ENCODE data around the gene UBR1. TPM values are rescaled to one million over a fixed set of nuclear protein-coding genes. Genes with fewer than 3 reads are reported as not detected.

UBR1 gene
- total RNA-seq, 1 experiment from 2014 or later = 17.9 TPM

DNA sequence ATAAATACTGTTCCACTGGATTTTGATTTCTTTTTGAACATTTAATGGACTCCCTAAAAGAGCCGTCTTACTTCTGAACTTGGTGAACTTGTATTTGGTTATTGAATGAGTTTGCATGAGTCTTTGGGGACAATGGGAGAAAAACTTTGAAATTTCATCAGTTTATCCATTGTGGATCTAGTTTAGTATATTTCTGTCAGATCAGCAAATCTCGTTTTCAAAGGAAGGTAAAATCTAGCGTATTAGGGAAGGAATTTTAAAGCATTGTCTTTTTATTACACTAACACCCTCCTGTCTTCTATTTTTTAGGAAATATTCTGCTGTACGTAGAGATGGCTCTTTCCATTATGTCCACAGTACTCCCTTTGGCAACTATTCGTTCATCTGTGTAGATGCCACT, 40.3 kb upstream of the UBR1 start:
- no peaks in the 10 kb centered on the region for H3K9me3 ChIP-seq (ENCODE audit: control insufficient read depth in 1 of 2, insufficient read depth in 1 of 2, low read depth in 1 of 2, low read length in 2 of 2)
- no peak for DNase-seq (ENCODE audit: low read depth, low spot score)
- RAD21 ChIA-PET (ENCODE audit: low non-redundant PET in 1 of 2, low total read pairs in 2 of 2, uncharacterized antibody in 2 of 2, unreplicated experiment in 2 of 2) = no interaction called here
- no peak overlapping the region for H3K27ac ChIP-seq (ENCODE audit: low read depth, low read length)
- no peak overlapping the region for H3K9ac ChIP-seq (ENCODE audit: low read length)
- TF ChIP-seq ZNF274 (IDR thresholded peaks at IDR 0.05; ENCODE audit: low read depth, low read length) = no peak
- no peak for TF ChIP-seq EGR1 (IDR thresholded peaks at IDR 0.05; ENCODE audit: low read depth)
- TF ChIP-seq, protein P1, sequence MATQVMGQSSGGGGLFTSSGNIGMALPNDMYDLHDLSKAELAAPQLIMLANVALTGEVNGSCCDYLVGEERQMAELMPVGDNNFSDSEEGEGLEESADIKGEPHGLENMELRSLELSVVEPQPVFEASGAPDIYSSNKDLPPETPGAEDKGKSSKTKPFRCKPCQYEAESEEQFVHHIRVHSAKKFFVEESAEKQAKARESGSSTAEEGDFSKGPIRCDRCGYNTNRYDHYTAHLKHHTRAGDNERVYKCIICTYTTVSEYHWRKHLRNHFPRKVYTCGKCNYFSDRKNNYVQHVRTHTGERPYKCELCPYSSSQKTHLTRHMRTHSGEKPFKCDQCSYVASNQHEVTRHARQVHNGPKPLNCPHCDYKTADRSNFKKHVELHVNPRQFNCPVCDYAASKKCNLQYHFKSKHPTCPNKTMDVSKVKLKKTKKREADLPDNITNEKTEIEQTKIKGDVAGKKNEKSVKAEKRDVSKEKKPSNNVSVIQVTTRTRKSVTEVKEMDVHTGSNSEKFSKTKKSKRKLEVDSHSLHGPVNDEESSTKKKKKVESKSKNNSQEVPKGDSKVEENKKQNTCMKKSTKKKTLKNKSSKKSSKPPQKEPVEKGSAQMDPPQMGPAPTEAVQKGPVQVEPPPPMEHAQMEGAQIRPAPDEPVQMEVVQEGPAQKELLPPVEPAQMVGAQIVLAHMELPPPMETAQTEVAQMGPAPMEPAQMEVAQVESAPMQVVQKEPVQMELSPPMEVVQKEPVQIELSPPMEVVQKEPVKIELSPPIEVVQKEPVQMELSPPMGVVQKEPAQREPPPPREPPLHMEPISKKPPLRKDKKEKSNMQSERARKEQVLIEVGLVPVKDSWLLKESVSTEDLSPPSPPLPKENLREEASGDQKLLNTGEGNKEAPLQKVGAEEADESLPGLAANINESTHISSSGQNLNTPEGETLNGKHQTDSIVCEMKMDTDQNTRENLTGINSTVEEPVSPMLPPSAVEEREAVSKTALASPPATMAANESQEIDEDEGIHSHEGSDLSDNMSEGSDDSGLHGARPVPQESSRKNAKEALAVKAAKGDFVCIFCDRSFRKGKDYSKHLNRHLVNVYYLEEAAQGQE (IDR thresholded peaks at IDR 0.05; ENCODE audit: low read depth) = no peak
- no peak for TF ChIP-seq FOSL1 (IDR thresholded peaks at IDR 0.05; ENCODE audit: low read depth)
- TF ChIP-seq CEBPB (IDR thresholded peaks at IDR 0.05; ENCODE audit: low read depth) = no peak
- no peak for TF ChIP-seq SIN3A (IDR thresholded peaks at IDR 0.05; ENCODE audit: low read depth)
- no peak for TF ChIP-seq RAD21 (IDR thresholded peaks at IDR 0.05; ENCODE audit: low read depth)
- no peak for TF ChIP-seq SP1 (IDR thresholded peaks at IDR 0.05; ENCODE audit: low read depth)
- TF ChIP-seq ELF1 (IDR thresholded peaks at IDR 0.05; ENCODE audit: borderline replicate concordance, low read depth) = no peak
- TF ChIP-seq SRF (IDR thresholded peaks at IDR 0.05; ENCODE audit: low read depth) = no peak
- TF ChIP-seq JUND (IDR thresholded peaks at IDR 0.05) = no peak
- TF ChIP-seq EZH2phosphoT487 (IDR thresholded peaks at IDR 0.05; ENCODE audit: borderline replicate concordance) = no peak
- TF ChIP-seq, protein P2, sequence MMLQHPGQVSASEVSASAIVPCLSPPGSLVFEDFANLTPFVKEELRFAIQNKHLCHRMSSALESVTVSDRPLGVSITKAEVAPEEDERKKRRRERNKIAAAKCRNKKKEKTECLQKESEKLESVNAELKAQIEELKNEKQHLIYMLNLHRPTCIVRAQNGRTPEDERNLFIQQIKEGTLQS (IDR thresholded peaks at IDR 0.05) = no peak
- TF ChIP-seq, protein P3, sequence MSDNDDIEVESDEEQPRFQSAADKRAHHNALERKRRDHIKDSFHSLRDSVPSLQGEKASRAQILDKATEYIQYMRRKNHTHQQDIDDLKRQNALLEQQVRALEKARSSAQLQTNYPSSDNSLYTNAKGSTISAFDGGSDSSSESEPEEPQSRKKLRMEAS (IDR thresholded peaks at IDR 0.05) = no peak
- TF ChIP-seq TCF7L2 (IDR thresholded peaks at IDR 0.05; ENCODE audit: borderline replicate concordance, extremely low read depth, insufficient read depth, insufficient read length) = no peak
- TF ChIP-seq CBX3 (IDR thresholded peaks at IDR 0.05; ENCODE audit: low read depth) = no peak
- TF ChIP-seq, protein P4, sequence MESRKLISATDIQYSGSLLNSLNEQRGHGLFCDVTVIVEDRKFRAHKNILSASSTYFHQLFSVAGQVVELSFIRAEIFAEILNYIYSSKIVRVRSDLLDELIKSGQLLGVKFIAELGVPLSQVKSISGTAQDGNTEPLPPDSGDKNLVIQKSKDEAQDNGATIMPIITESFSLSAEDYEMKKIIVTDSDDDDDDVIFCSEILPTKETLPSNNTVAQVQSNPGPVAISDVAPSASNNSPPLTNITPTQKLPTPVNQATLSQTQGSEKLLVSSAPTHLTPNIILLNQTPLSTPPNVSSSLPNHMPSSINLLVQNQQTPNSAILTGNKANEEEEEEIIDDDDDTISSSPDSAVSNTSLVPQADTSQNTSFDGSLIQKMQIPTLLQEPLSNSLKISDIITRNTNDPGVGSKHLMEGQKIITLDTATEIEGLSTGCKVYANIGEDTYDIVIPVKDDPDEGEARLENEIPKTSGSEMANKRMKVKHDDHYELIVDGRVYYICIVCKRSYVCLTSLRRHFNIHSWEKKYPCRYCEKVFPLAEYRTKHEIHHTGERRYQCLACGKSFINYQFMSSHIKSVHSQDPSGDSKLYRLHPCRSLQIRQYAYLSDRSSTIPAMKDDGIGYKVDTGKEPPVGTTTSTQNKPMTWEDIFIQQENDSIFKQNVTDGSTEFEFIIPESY (IDR thresholded peaks at IDR 0.05; ENCODE audit: extremely low read depth, insufficient replicate concordance, low read length) = no peak
- TF ChIP-seq YY1 (IDR thresholded peaks at IDR 0.05; ENCODE audit: extremely low read depth, insufficient replicate concordance, low read depth, low read length) = no peak
- TF ChIP-seq POLR2AphosphoS5 (IDR thresholded peaks at IDR 0.05; ENCODE audit: low read depth, low read length) = no peak
- TF ChIP-seq ZFX (IDR thresholded peaks at IDR 0.05) = no peak
- no peak overlapping the region for H3K4me3 ChIP-seq (replicated peaks in 1 of 2; ENCODE audit: low read depth in 1 of 2, low read length in 2 of 2)
- no peaks in the 10 kb centered on the region for H4K20me1 ChIP-seq (ENCODE audit: insufficient read depth)
- no peaks in the 10 kb centered on the region for H3K79me2 ChIP-seq (ENCODE audit: insufficient read depth, low read length)
- no peak overlapping the region for H2AFZ ChIP-seq (ENCODE audit: low read depth, low read length, poor library complexity, severe bottlenecking)
- intact Hi-C loops (cut with micrococcal nuclease) = no loop called here
- H3K4me1 ChIP-seq (ENCODE audit: control insufficient read depth in 1 of 2, insufficient read depth in 2 of 2, low read length in 2 of 2) = peaks cover 0 to 5% of the 10 kb centered on the region in 2 experiments; a peak in 1 of 4 replicates
- CTCF ChIA-PET = no interaction called here
- H3K4me2 ChIP-seq (ENCODE audit: low read length) = no peak overlapping the region
- peaks cover 0 to 3% of the 10 kb centered on the region in 2 experiments; a peak in 1 of 4 replicates for H3K36me3 ChIP-seq (ENCODE audit: control insufficient read depth in 1 of 2, insufficient read depth in 2 of 2, low read length in 2 of 2)
- ATAC-seq = no peak
- POLR2A ChIA-PET = no interaction called here
- H3K27me3 ChIP-seq (ENCODE audit: insufficient read depth, low read length) = no peaks in the 10 kb centered on the region
- no peaks in the 10 kb centered on the region for H3K9me2 ChIP-seq (ENCODE audit: insufficient read depth)
- no TSS peak for BruUV-seq (replicated peaks)

All from HCT116 (cell line).